GM19463 (cell line): Measurements from ENCODE around the gene ANKRD31.

Experiments
- ATAC-seq: cut with Tn5 transposase; IDR thresholded peaks from one replicate; pipeline ENCODE4 v1.9.1; 2021; ENCODE audit warnings: mild to moderate bottlenecking, moderate library complexity; ENCODE audit not compliant: unreplicated experiment

The ANKRD31 gene

DNA sequence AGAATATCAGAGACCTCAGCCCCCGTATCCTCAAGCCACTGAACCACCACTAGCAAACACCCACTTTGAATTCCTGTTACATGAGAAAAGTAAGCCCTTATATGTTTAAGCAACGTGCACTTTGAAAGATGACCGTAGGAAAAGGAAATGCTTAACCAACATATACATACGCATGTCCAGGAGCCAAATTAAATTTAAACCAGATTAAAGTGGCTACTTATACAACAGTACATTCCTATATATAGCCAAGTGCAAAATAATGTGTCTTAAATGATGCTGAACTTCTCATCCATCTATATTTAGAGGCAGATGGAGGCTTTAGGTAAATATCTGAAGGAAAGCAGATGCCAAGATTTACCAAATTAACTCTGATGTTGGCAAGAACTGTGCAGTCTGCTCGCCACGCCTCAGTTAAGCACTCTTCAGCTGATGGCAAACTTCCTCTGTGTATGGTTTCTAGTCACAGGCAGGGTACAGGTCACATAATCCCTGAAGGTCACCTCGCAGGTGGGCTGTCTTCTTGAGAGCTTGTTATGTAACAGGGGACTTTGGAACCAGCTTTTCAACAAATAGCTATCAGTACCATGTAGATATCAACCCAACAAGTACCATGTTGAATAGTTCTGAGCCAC lies 192.9 kb downstream of the ANKRD31 start:
- no peak for ATAC-seq

DNA sequence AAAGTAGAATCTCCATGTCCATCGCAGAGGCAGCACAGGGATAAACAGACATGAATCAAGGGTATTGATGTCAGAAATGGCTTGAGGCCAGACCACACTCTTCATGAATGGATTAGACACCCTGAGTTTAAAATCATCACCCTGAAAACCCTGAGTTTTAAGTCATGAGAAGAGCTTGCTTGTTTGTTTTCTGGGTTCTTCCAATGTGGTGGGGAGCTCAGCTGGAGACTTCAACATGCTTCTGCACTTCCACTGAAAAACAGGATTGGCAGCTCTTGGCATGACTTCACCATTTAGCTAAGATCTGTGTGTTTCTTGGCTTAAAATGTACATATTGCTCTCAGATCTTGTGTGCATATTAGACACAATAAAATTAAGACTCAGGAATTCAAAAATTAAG lies 194.2 kb downstream of the ANKRD31 start:
- ATAC-seq, result no peak

DNA sequence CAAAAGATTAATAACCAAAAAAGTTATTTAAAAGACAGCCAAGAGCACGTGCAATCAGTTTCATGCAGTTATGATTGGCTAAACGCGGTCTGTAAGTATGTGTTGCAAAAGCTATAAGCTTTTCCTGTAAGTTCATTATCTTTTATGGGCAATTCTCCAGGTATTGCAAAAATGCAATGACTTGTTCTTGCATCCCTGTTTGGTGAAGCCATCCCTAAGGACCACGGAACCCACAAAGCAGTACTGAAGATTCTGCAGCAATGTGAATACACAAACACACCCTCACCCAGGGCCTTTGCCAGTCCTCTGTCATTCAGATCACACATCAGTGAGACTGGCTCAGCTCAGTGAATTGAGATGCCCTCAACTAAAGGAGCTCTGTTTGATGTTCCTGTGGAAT lies 195.7 kb downstream of the ANKRD31 start:
- no peak for ATAC-seq

DNA sequence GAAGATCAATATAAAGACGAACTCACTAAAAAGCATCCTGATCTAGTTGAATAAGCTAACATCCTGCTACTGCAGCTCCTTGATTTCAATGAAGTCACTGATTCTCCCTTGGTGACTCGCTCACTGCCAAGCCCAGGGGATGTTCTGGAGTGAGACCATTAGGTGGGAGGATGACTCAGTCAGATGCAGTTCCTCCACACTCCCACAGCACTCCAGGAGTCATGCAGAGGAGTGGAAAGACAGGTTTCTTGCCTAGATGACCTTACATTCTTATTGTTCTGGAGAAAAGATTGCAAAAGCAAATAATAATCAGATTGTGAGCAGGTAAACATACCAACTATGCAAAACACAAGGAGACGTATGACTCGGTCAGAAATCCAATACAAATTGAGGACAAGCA lies 199.6 kb downstream of the ANKRD31 start:
- ATAC-seq, result no peak

DNA sequence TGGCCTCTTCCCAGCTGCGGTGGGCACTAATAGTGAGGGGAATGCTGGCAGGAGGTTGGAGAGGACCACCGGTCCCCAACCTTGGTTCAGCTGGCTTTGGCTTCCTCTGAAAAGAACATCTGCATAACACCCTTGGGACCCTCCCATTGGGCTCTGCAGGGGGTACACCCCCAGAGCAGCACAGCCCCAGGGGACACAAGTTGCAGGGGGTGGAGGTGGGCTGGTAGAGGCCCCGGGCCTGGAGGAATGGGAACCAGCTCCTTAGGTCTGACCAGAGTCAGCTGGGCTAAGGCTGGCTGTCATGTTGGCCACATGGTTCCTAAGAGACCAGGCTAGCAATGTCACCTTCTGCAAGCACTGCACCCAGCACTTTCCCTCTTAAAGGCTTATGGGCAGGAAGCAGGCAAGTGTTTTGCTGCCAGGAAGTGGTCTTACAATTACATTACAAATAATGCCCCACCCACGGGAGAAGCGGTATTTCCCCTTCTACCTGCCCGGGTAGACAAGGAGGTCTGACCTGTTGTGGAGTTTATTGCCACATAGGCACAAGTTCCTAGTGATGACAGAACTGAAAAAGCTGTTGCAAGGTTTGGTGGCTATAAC lies 202.4 kb downstream of the ANKRD31 start:
- ATAC-seq, result no peak

DNA sequence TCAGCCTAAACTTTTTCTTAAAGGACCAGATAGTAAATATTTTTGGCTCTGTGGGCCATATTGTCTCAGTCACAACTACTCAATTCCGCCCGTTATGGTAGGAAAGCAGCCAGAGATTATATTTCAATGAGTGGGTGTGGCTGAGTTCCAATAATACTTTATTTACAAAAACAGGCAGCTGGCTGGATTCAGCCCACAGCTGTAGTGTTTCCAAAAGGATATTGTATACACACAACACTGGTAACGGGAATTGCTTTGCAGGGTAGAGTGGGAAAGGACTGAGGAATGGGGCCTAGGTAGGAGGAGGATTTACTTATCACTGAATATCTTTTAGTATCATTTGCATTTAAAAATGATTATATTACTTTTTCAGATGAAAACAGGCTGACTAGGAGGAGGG lies 205.3 kb downstream of the ANKRD31 start:
- ATAC-seq, result no peak

DNA sequence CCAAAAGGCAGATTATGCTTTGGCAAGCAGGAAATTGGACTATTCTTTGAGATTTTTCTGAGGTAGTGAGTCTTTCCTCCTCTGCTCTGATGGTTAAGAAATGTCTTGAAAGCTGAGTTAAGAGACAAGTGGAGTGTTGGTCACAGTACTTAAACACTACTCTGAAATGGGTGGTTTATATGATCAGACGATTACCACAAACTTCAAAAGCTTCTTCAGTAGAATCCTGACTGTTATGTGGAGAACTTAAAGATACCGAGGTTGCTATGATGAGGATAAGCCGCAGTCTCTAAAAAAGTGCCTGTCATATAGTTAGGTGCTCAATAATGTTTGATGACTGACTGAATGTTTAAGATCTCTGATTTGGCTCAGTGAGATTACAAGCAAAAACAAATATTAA lies 208.6 kb downstream of the ANKRD31 start:
- no peak for ATAC-seq

DNA sequence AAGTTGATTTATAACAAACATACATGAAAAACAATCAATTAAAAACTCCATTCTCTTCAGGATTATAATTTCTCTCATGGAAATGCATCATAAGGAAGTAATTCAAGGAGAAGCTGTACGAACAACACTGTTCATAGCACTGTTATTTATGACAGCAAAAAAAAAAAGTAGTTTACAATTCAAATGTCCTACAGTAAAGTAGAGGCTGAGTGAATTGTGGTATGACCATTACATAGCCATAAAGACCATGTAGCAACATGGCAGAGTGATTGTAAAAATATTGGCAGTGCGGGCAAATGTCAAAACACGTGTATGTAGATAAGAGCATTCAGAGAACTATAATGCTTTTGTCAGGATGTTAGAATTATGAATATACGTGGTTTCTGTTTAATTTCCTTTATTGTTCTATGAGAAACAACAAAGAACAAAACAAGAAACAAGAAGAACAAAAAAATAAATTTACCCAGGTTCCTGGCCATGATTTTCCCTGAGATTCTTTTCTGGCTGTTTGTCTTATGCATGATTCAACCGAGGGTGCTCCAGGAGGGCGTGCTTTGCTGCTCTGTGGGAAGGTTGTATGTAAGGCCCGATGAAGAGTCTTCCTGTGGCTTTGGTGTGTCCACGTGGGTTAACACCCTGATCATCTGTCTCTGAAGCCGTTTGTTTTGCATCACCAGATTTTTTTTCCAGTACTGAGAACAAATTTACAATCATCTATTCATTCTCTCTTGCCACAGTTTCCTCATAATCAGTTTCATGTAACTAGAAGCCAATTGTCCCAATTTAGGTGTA lies 213.1 kb downstream of the ANKRD31 start:
- no peak for ATAC-seq

DNA sequence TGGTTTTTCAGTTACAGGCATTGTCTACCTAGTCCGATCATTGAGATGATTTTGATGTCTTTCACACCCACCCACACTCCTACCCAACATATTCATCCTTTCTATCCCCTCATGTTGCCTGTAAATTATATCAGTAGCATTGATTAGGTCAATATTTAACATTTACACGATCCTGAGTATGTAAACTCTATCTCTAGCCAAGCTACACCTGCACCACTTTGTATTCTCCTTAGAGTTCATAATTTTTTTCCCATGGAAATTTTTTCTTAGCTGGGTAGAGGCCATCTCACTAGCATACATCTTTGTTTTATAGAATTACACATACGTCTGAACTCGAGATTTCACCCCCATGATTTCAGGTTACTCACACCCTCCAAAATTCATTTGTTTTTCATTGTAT lies 214.9 kb downstream of the ANKRD31 start:
- ATAC-seq, result no peak

DNA sequence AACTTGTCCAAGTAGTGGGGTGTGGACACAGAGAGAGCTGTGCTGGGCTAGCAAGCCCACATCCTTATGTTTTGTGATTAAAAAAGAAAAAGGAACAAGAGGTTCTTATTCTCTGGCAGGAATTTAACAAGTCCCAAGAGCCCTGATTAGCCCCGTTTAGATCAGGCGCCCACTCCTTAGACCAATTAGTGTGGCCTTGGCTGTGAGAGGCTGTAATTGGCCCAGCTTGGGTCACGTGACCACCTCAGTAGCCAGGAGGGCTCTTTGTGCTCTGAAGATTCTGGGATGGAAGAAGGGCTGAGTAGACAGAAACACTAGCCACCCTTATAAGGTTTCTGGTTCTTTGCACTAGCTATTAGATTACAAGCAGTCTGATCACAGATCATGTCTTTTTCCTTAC lies 215.5 kb downstream of the ANKRD31 start:
- ATAC-seq, result no peak

DNA sequence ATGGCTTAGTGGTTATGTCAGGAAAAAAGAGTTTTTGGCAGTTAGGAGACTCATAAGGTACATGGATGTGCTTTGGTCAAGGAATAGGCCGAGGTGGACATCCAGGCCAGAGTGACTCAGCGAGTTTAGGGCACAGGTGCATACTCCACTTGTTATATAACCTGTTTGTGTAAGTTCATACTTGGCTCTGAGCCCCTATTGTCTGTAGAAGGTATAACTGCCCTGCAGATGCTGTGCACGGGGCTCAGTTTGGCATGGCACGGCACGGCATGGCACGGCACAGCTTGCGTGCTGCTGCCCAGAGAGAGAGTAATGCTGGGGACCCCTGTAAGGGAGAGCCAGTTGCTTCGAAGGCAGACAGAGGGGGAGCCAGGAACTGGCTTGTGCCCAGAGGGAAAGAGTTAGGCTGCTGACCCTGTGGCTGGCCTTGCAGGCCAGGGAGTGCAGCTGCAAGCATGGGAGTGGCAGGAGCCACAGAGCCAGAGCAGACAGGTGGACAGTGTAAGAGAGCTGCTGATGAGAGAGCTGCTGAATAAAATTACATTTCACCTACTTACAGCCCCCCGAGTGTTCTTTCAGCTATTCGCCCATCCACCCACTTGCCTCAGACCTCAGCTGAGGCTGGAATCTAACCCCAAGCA lies 216.5 kb downstream of the ANKRD31 start:
- no peak for ATAC-seq

DNA sequence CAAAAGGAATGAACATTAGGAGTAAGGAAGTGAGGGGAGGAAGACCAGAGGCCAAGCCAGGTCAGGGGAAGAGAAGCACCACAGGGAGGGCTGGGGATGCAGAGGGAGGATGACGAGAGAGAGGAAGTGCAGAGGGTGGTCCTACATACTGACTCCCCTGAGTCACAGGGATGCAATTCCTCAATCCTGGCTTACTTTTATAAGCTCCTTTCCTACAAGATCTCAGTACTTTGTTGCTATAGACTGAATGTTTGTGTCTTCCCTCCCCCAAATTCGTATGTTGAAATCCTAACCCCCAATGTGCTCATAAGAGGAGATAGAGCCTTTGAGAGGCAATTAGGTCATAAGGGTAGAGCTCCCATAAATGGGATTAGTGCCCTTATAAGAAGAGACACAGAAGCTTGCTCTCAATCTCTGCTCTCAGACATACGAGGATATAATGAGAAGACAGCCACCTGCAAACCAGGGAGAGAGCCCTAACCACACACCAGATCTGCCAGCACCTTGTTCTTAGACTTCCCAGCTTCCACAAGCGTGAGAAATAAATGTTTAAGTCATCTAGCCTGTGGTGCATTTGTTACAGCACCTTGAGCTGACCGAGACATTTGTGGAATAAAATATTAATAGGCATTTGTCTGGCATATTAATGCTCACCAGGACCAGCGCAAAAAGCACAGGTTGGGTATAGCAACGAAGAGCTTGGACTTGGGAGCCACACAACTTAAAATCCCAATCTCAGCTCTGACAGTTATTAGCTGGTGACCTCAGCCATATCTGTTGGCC lies 217.7 kb downstream of the ANKRD31 start:
- no peak for ATAC-seq
